GM23248 (cell line): Measurements from ENCODE around the gene CACNA1E. TPM values are rescaled to one million over a fixed set of nuclear protein-coding genes. Genes with fewer than 3 reads are reported as not detected.

Experiments used
- DNase-seq: peaks from one replicate; pipeline ENCODE4 v3.0.0-alpha.2; 2015
- H2AFZ ChIP-seq: fragments of 200-600 bp; sonication (generic); 2 replicates; pipeline ENCODE4 v1.6.1; 2016; ENCODE audit warnings: antibody characterized with exemption
- H3F3A ChIP-seq: fragments of 200-600 bp; sonication (generic); 2 replicates; pipeline ENCODE4 v1.6.1; 2016; ENCODE audit warnings: mild to moderate bottlenecking, antibody characterized with exemption, mixed run types; ENCODE audit not compliant: insufficient read depth
- H3K27ac ChIP-seq: fragments of 200-600 bp; sonication (generic); 2 replicates; pipeline ENCODE4 v1.5.1; 2016; ENCODE audit warnings: mild to moderate bottlenecking
- H3K27me3 ChIP-seq: fragments of 200-600 bp; sonication (generic); replicated peaks from 2 replicates; pipeline ENCODE4 v1.6.1; 2016; ENCODE audit warnings: mild to moderate bottlenecking; ENCODE audit not compliant: insufficient read depth
- H3K36me3 ChIP-seq: fragments of 200-600 bp; sonication (generic); 2 replicates; pipeline ENCODE4 v1.6.1; 2016; ENCODE audit warnings: low read depth, mild to moderate bottlenecking
- H3K4me1 ChIP-seq: fragments of 200-600 bp; sonication (generic); 2 replicates; pipeline ENCODE4 v1.6.1; 2016; ENCODE audit warnings: mild to moderate bottlenecking; ENCODE audit not compliant: insufficient read depth
- H3K4me2 ChIP-seq: fragments of 200-600 bp; sonication (generic); one replicate; pipeline ENCODE4 v1.6.1; 2016; ENCODE audit warnings: mild to moderate bottlenecking; ENCODE audit not compliant: unreplicated experiment
- H3K4me3 ChIP-seq: fragments of 200-600 bp; sonication (generic); 2 replicates; pipeline ENCODE4 v1.5.1; 2016; ENCODE audit warnings: mild to moderate bottlenecking
- H3K79me2 ChIP-seq: fragments of 200-600 bp; sonication (generic); 2 replicates; pipeline ENCODE4 v1.6.1; 2016; ENCODE audit warnings: mild to moderate bottlenecking; ENCODE audit not compliant: insufficient read depth
- H3K9ac ChIP-seq: fragments of 200-600 bp; sonication (generic); 2 replicates; pipeline ENCODE4 v1.6.1; 2016; ENCODE audit warnings: mild to moderate bottlenecking
- H3K9me2 ChIP-seq: fragments of 200-600 bp; sonication (generic); 2 replicates; pipeline ENCODE4 v1.6.1; 2016; ENCODE audit warnings: mixed run types, mild to moderate bottlenecking, moderate library complexity; ENCODE audit not compliant: insufficient read depth
- H3K9me3 ChIP-seq: fragments of 200-600 bp; sonication (generic); one replicate; pipeline ENCODE4 v1.6.1; 2017; ENCODE audit warnings: low read depth
- H4K20me1 ChIP-seq: fragments of 200-600 bp; sonication (generic); 2 replicates; pipeline ENCODE4 v1.6.0; 2016; ENCODE audit not compliant: insufficient read depth
- EZH2 ChIP-seq: fragments of 200-600 bp; sonication (generic); IDR thresholded peaks from 2 replicates; pipeline ENCODE4 v1.6.1; 2018; ENCODE audit warnings: antibody characterized with exemption, mild to moderate bottlenecking; ENCODE audit not compliant: insufficient read depth, poor library complexity, severe bottlenecking
- EZH2phosphoT487 ChIP-seq: fragments of 200-600 bp; sonication (generic); IDR thresholded peaks from 2 replicates; pipeline ENCODE4 v1.6.1; 2018; ENCODE audit warnings: antibody characterized with exemption, moderate library complexity, mild to moderate bottlenecking, low read depth; ENCODE audit not compliant: insufficient read depth
- WGBS, 2 experiments: methylation state at CpG; one replicate each; pipeline ENCODE4 v1.1.6; 2015 to 2017; ENCODE audit warnings: low lambda C conversion rate in 2 of 2, low coverage in 1 of 2; ENCODE audit errors: missing lambda C conversion rate in 2 of 2; 5-methylcytosine and 5-hydroxymethylcytosine counted together
- in situ Hi-C: fragments of 300-500 bp; cut with MboI; formaldehyde crosslinking; loops from 2 replicates; pipeline ENCODE4 v1.15.0; 2020
- polyA plus RNA-seq: library from polyadenylated mRNA; unstranded; fragments of >200 nt; fragmentation: Nextera tagmentation; extraction: Ambion mirVana; gene quantifications from 2 replicates; pipeline ENCODE4 v1.2.1, GENCODE V29; 2016
- total RNA-seq: library from RNA; depleted of rRNA; stranded (reverse); fragments of >200 nt; shearing (Covaris generic); gene quantifications from 2 replicates; pipeline ENCODE4 v1.2.3, GENCODE V29; 2014

The CACNA1E gene
- total and polyA plus RNA-seq, 2 experiments from 2014 or later = not detected

- H3F3A ChIP-seq = no peaks in the 10 kb centered on the region
- no peaks in the 10 kb centered on the region for H3K9me3 ChIP-seq
- H3K36me3 ChIP-seq = no peaks in the 10 kb centered on the region
- H3K4me2 ChIP-seq = no peak overlapping the region
- no peaks in the 10 kb centered on the region for H4K20me1 ChIP-seq
- no peak overlapping the region for H3K9ac ChIP-seq
- no peak for DNase-seq
- in situ Hi-C loops = no loop called here
- H3K27ac ChIP-seq = no peak overlapping the region
- H3K9me2 ChIP-seq = no peaks in the 10 kb centered on the region
- H3K27me3 ChIP-seq = no peaks in the 10 kb centered on the region
- TF ChIP-seq EZH2phosphoT487 (no peak), EZH2 (no peak)
- no peaks in the 10 kb centered on the region for H3K79me2 ChIP-seq
- H2AFZ ChIP-seq = no peak overlapping the region
- WGBS, 2 experiments = 17 to 22% methylated on average over 3 of the region's 3 CpGs
- no peak overlapping the region for H3K4me3 ChIP-seq
- no peaks in the 10 kb centered on the region for H3K4me1 ChIP-seq
Observed at GRCh38 chr1:181784039-181784683, 300.8 kb downstream of the CACNA1E start.

GRCh38 chr1:181789395-181789794 lies 306.1 kb downstream of the CACNA1E start:
- WGBS, 2 experiments = 9 to 18% methylated on average over 2 of the region's 2 CpGs
- in situ Hi-C loops = no loop called here
- Histone ChIP-seq H3K9me2 (no peaks in the 10 kb centered on the region), H3K4me2 (no peak overlapping the region), H3K79me2 (no peaks in the 10 kb centered on the region), H3K9ac (no peak overlapping the region), H3K27ac (no peak overlapping the region), H3K9me3 (no peaks in the 10 kb centered on the region), H3K4me3 (no peak overlapping the region), H3K36me3 (no peaks in the 10 kb centered on the region), H2AFZ (no peak overlapping the region), H4K20me1 (no peaks in the 10 kb centered on the region), H3F3A (no peaks in the 10 kb centered on the region), H3K4me1 (no peaks in the 10 kb centered on the region), H3K27me3 (no peaks in the 10 kb centered on the region)
- TF ChIP-seq EZH2phosphoT487 (no peak), EZH2 (no peak)
- peak; percentile 1 for DNase-seq

GRCh38 chr1:181791721-181792120 lies 308.4 kb downstream of the CACNA1E start:
- H4K20me1 ChIP-seq = no peaks in the 10 kb centered on the region
- no peak for DNase-seq
- 24 to 33% methylated on average over 6 of the region's 6 CpGs for WGBS, 2 experiments
- H3K79me2 ChIP-seq = no peaks in the 10 kb centered on the region
- no peak for TF ChIP-seq EZH2
- no peak for TF ChIP-seq EZH2phosphoT487
- no peak overlapping the region for H3K27ac ChIP-seq
- in situ Hi-C loops = no loop called here
- H3K4me1 ChIP-seq = no peaks in the 10 kb centered on the region
- no peak overlapping the region for H2AFZ ChIP-seq
- H3K9me3 ChIP-seq = no peaks in the 10 kb centered on the region
- H3K4me3 ChIP-seq = no peak overlapping the region
- no peaks in the 10 kb centered on the region for H3F3A ChIP-seq
- no peaks in the 10 kb centered on the region for H3K27me3 ChIP-seq
- H3K9ac ChIP-seq = no peak overlapping the region
- H3K36me3 ChIP-seq = no peaks in the 10 kb centered on the region
- H3K4me2 ChIP-seq = no peak overlapping the region
- no peaks in the 10 kb centered on the region for H3K9me2 ChIP-seq

DNA sequence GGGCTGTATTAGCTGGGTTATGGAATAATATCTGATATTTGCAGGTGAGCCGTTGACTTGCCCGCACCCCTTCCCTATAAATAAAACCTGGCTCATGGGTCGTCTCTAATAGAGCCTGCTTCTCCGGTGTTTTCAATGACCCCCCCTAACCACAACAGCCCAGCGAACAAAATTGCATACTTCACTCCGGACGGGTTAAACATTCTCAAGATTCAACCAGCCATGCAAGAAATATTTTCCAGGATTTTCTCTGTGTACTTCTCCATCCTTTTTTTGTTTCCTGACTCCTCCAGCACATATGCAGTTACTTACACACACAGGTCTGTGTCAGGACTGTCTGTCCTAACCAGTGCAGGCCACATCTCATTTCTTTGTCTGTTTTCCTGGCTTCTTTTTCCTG lies 310.5 kb downstream of the CACNA1E start:
- no peak overlapping the region for H3K4me2 ChIP-seq
- no peaks in the 10 kb centered on the region for H3K9me3 ChIP-seq
- H3K4me1 ChIP-seq = no peaks in the 10 kb centered on the region
- H3K36me3 ChIP-seq = no peaks in the 10 kb centered on the region
- no peaks in the 10 kb centered on the region for H4K20me1 ChIP-seq
- in situ Hi-C loops = no loop called here
- no peak overlapping the region for H3K4me3 ChIP-seq
- no peaks in the 10 kb centered on the region for H3K79me2 ChIP-seq
- WGBS, 2 experiments = 38 to 46% methylated on average over 7 of the region's 7 CpGs
- H3F3A ChIP-seq = no peaks in the 10 kb centered on the region
- no peaks in the 10 kb centered on the region for H3K27me3 ChIP-seq
- no peak for TF ChIP-seq EZH2phosphoT487
- no peak for TF ChIP-seq EZH2
- H2AFZ ChIP-seq = no peak overlapping the region
- no peak overlapping the region for H3K27ac ChIP-seq
- no peak for DNase-seq
- H3K9me2 ChIP-seq = no peaks in the 10 kb centered on the region
- no peak overlapping the region for H3K9ac ChIP-seq

DNA sequence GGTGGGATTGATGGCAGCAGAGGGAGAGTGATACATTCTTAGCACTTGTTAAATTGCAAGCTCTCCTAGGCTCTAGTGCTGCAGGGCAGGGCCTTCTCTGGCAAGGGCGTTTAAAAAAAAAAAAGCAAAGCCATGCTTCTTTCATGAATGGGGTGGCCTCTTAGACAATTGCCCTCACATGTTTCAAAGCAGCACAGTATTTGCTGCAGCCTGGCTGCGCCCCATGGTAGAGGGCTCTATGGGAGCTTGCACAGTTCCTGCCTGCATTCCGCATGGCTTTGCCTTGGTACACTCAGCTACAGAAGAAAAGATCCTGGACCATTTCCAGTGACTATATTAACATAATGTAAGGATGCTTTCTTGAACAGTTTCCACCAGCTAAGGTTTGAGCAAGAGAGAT lies 311.0 kb downstream of the CACNA1E start:
- H3K4me2 ChIP-seq = no peak overlapping the region
- no peaks in the 10 kb centered on the region for H4K20me1 ChIP-seq
- WGBS, 2 experiments = 8 to 10% methylated on average over 3 of the region's 3 CpGs
- H3K9ac ChIP-seq = no peak overlapping the region
- no peaks in the 10 kb centered on the region for H3K36me3 ChIP-seq
- H3K9me3 ChIP-seq = no peaks in the 10 kb centered on the region
- in situ Hi-C loops = no loop called here
- H3K79me2 ChIP-seq = no peaks in the 10 kb centered on the region
- no peaks in the 10 kb centered on the region for H3F3A ChIP-seq
- DNase-seq = no peak
- H3K27ac ChIP-seq = no peak overlapping the region
- H3K27me3 ChIP-seq = no peaks in the 10 kb centered on the region
- H3K9me2 ChIP-seq = no peaks in the 10 kb centered on the region
- no peaks in the 10 kb centered on the region for H3K4me1 ChIP-seq
- TF ChIP-seq EZH2phosphoT487 (no peak), EZH2 (no peak)
- H2AFZ ChIP-seq = no peak overlapping the region
- H3K4me3 ChIP-seq = no peak overlapping the region
